Ovary (tissue), 3 donors: Measurements from ENCODE around the gene ATP2B2.

Experiments
- CTCF ChIP-seq, 3 donors: fragments of 450-650 bp in 2 of 3; fragments of 200-600 bp in 1 of 3; IDR thresholded peaks; one replicate each; pipeline versions ENCODE4 v1.5.1 to v1.8.0; 2016 to 2022; ENCODE audit warnings: antibody characterized with exemption in 3 of 3, mild to moderate bottlenecking in 1 of 3
- POLR2A ChIP-seq: fragments of 450-650 bp; IDR thresholded peaks from one replicate; pipeline ENCODE4 v1.6.1; 2017; ENCODE audit warnings: antibody characterized with exemption, mild to moderate bottlenecking, moderate library complexity
- donor health status: DM: no; HTN: no; CAD: no.

- TF ChIP-seq CTCF (IDR thresholded peaks at IDR 0.05) (no peak), POLR2A (no peak)
Observed at GRCh38 chr3:10485806-10486205, 19.6 kb downstream of the ATP2B2 start.
